WTC11 (cell line): ENCODE measurements around the gene USP37.

Source experiments
- CREB1 ChIP-seq: sonication (generic); formaldehyde crosslinking; IDR thresholded peaks from 2 replicates; pipeline ENCODE4 v1.8.0; 2023; ENCODE audit warnings: mild to moderate bottlenecking, missing genetic modification reagents
- CTCF ChIP-seq: fragments of 200-600 bp; IDR thresholded peaks from 2 replicates; pipeline ENCODE4 v1.8.0; 2022; ENCODE audit warnings: antibody characterized with exemption
- E2F1 ChIP-seq: sonication (generic); formaldehyde crosslinking; IDR thresholded peaks from 2 replicates; pipeline ENCODE4 v1.8.0; 2022; ENCODE audit warnings: mild to moderate bottlenecking, missing genetic modification reagents
- NFYB ChIP-seq: sonication (generic); formaldehyde crosslinking; conservative IDR thresholded peaks from 2 replicates; pipeline ENCODE4 v1.8.0; 2022; ENCODE audit warnings: low read depth, missing genetic modification reagents
- NR1H2 ChIP-seq: sonication (generic); formaldehyde crosslinking; IDR thresholded peaks from 2 replicates; pipeline ENCODE4 v1.9.0; 2021; ENCODE audit warnings: mild to moderate bottlenecking, moderate library complexity, missing genetic modification reagents
- SMAD4 ChIP-seq: sonication (generic); formaldehyde crosslinking; IDR thresholded peaks from 2 replicates; pipeline ENCODE4 v1.8.0; 2022; ENCODE audit warnings: mild to moderate bottlenecking, missing genetic modification reagents
- SP1 ChIP-seq: sonication (generic); formaldehyde crosslinking; conservative IDR thresholded peaks from 2 replicates; pipeline ENCODE4 v1.8.1; 2022; ENCODE audit warnings: missing genetic modification reagents
- TP53 ChIP-seq: sonication (generic); formaldehyde crosslinking; IDR thresholded peaks from 2 replicates; pipeline ENCODE4 v1.8.1; 2023; ENCODE audit warnings: mild to moderate bottlenecking, missing genetic modification reagents
- ZNF512 ChIP-seq: sonication (generic); formaldehyde crosslinking; IDR thresholded peaks from 2 replicates; pipeline ENCODE4 v1.8.1; 2022; ENCODE audit warnings: missing genetic modification reagents, borderline replicate concordance

GRCh38 chr2:218430721-218431120 is 137.4 kb downstream of the USP37 start:
- TF ChIP-seq ZNF512 = no peak
- no peak for TF ChIP-seq CTCF
- TF ChIP-seq NR1H2 (CRISPR knock-in tag) = no peak
- no peak for TF ChIP-seq NFYB (CRISPR knock-in tag)
- TF ChIP-seq TP53 (CRISPR knock-in tag) = no peak
- no peak for TF ChIP-seq E2F1 (CRISPR knock-in tag)
- no peak for TF ChIP-seq SMAD4 (CRISPR knock-in tag)
- TF ChIP-seq CREB1 (CRISPR knock-in tag) = no peak
- no peak for TF ChIP-seq SP1 (CRISPR knock-in tag)
